ENCODE data around the gene TENT5A.
"Not testable (repeated sequence)": the region's sequence is repeated elsewhere in the genome, so short reads cannot be mapped to it uniquely, and the experiment has no call there.

DNA sequence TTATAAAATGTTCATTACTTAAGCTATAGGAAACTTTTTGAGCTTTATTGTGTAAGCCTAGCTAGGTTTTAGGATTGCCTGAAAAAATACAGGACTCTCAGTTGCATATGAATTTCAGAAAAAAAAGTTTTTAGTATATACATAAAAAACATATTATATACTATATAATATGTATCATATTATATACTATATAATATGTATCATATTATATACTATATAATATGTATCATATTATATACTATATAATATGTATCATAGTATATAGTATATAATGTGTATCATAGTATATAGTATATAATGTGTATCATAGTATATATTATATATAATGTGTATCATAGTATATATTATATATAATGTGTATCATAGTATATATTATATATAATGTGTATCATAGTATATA is 11.9 kb downstream of the TENT5A start:
- not testable (repeated sequence) for TF ChIP-seq POLR2AphosphoS5, POLR2A (IDR thresholded peaks at IDR 0.05)
- TF ChIP-seq, protein P1, sequence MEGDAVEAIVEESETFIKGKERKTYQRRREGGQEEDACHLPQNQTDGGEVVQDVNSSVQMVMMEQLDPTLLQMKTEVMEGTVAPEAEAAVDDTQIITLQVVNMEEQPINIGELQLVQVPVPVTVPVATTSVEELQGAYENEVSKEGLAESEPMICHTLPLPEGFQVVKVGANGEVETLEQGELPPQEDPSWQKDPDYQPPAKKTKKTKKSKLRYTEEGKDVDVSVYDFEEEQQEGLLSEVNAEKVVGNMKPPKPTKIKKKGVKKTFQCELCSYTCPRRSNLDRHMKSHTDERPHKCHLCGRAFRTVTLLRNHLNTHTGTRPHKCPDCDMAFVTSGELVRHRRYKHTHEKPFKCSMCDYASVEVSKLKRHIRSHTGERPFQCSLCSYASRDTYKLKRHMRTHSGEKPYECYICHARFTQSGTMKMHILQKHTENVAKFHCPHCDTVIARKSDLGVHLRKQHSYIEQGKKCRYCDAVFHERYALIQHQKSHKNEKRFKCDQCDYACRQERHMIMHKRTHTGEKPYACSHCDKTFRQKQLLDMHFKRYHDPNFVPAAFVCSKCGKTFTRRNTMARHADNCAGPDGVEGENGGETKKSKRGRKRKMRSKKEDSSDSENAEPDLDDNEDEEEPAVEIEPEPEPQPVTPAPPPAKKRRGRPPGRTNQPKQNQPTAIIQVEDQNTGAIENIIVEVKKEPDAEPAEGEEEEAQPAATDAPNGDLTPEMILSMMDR (IDR thresholded peaks at IDR 0.05), result not testable (repeated sequence)

Data from suprapubic skin (tissue), 4 donors.